Measurements from ENCODE around the gene ARIH1. TPM values are rescaled to one million over a fixed set of nuclear protein-coding genes. Genes with fewer than 3 reads are reported as not detected.

The ARIH1 gene
- total and polyA plus RNA-seq, 2 of the 4 experiments (the other 2 are of a cell fraction) = 24.0 to 41.2 TPM

- H2BK20ac ChIP-seq (ENCODE audit: low read depth, low read length) = no peak overlapping the region
- H3K27ac ChIP-seq (ENCODE audit: insufficient read depth, low read length) = no peak overlapping the region
- H3K4me1 ChIP-seq (ENCODE audit: control insufficient read depth, insufficient read depth, low read length) = no peaks in the 10 kb centered on the region
- H3K9ac ChIP-seq (ENCODE audit: low read depth, low read length) = no peak overlapping the region
- TF ChIP-seq CEBPB (IDR thresholded peaks at IDR 0.05; ENCODE audit: low read depth, low read length) (peak; percentile 78), BHLHE40 (IDR thresholded peaks at IDR 0.05; ENCODE audit: low read depth, low read length) (no peak), NFE2L2 (IDR thresholded peaks at IDR 0.05; ENCODE audit: low read depth, low read length) (no peak), FOS (IDR thresholded peaks at IDR 0.05; ENCODE audit: low read depth, low read length) (no peak)
- H3K27me3 ChIP-seq (ENCODE audit: control insufficient read depth, insufficient read depth, low read length) = no peaks in the 10 kb centered on the region
- H3K4ac ChIP-seq (ENCODE audit: low read depth, low read length) = no peak overlapping the region
- no peak overlapping the region for H3K56ac ChIP-seq (ENCODE audit: extremely low read depth, insufficient read depth, low read length)
- H3K36me3 ChIP-seq (ENCODE audit: control insufficient read depth, insufficient read depth, low read length) = peaks cover 1% of the 10 kb centered on the region; the same call in 1 of the 2 replicates
- no peak overlapping the region for H2BK120ac ChIP-seq (ENCODE audit: low read depth, low read length)
- H2BK5ac ChIP-seq (ENCODE audit: low read depth, low read length, poor library complexity, severe bottlenecking) = no peak overlapping the region
- WGBS, 2 experiments (ENCODE audit: extremely low coverage in 2 of 2, insufficient read length in 1 of 2) = no CpG with 5 or more reads among the region's 4 CpGs
- no peak overlapping the region for H3K23ac ChIP-seq (ENCODE audit: low read depth, low read length)
- H4K91ac ChIP-seq (ENCODE audit: insufficient read depth, low read depth, low read length) = no peak overlapping the region
- no peak overlapping the region for H3K14ac ChIP-seq (replicated peaks; ENCODE audit: low read depth, low read length)
- no peaks in the 10 kb centered on the region for H3K9me1 ChIP-seq (ENCODE audit: insufficient read depth, low read length)
- peak; percentile 16 for DNase-seq
- no peak overlapping the region for H3K4me3 ChIP-seq (ENCODE audit: insufficient read depth, low read depth, low read length)
- H2BK15ac ChIP-seq (ENCODE audit: low read depth, low read length) = no peak overlapping the region
- ATAC-seq (ENCODE audit: low read depth) = no peak
- in situ Hi-C loops (cut with MboI; ENCODE audit: low sequenced_read_pairs) (no loop called here), intact Hi-C loops (cut with micrococcal nuclease) (no loop called here), dilution Hi-C loops (cut with HindIII; ENCODE audit: low sequenced_read_pairs, unreplicated experiment) (no loop called here)
- H2AK5ac ChIP-seq (ENCODE audit: low read depth, low read length) = no peak overlapping the region
- ChIA-PET CTCF (interaction anchor here (0.6 to 1.0 kb wide), 2 partner anchors 128 to 646 kb away, joined by 3 read pairs; no protein-coding TSS in a partner anchor), POLR2A (ENCODE audit: unreplicated experiment) (no interaction called here)
- H3K4me2 ChIP-seq (ENCODE audit: low read depth, low read length) = no peak overlapping the region
- no peaks in the 10 kb centered on the region for H3K79me1 ChIP-seq (ENCODE audit: low read depth in 1 of 2, low read length in 2 of 2)
- H2AK9ac ChIP-seq (replicated peaks; ENCODE audit: low read depth, low read length, poor library complexity) = no peak overlapping the region
- BruUV-seq (replicated peaks) = no TSS peak
- no peak overlapping the region for H3K18ac ChIP-seq (ENCODE audit: low read depth, low read length)
- no peaks in the 10 kb centered on the region for H3K9me3 ChIP-seq (ENCODE audit: control insufficient read depth, insufficient read depth, low read length)
- H4K5ac ChIP-seq (ENCODE audit: low read depth, low read length) = no peak overlapping the region
- H2AFZ ChIP-seq (replicated peaks; ENCODE audit: low read length, poor library complexity) = no peak overlapping the region
- no peak overlapping the region for H4K8ac ChIP-seq (ENCODE audit: low read depth in 2 of 2, low read length in 2 of 2)
- H4K20me1 ChIP-seq (ENCODE audit: insufficient read depth, low read length) = peaks cover 3% of the 10 kb centered on the region; the same call in 1 of the 2 replicates
Measured at GRCh38 chr15:72593838-72594237, 119.7 kb downstream of the ARIH1 start.

Measured in IMR-90 (cell line).